GM18909 (cell line): ENCODE results near the gene ZNF221.
"Not testable (repeated sequence)": the region's sequence is repeated elsewhere in the genome, so short reads cannot be mapped to it uniquely, and the experiment has no call there.

ENCODE experiments used
- ATAC-seq: cut with Tn5 transposase; IDR thresholded peaks from one replicate; pipeline ENCODE4 v1.9.1; 2021; ENCODE audit warnings: mild to moderate bottlenecking; ENCODE audit not compliant: unreplicated experiment, poor library complexity

The ZNF221 gene

GRCh38 chr19:43950834-43951645 lies at the start of gene ZNF221:
Gene ZNF221, plus strand, starts transcription at chr19:43951228. Its CDS starts 11,499 bp downstream, at chr19:43962727.
- ATAC-seq = peak; percentile 92

GRCh38 chr19:43901395-43902390 lies 49.3 kb upstream of the ZNF221 start:
- peak; percentile 75 for ATAC-seq

- no peak for ATAC-seq
These were observed 48.6 kb upstream of the ZNF221 start for GRCh38 chr19:43902399-43902798.

- no peak for ATAC-seq
These were observed 45.1 kb upstream of the ZNF221 start for GRCh38 chr19:43905897-43906296.

GRCh38 chr19:43906774-43907173 lies 44.3 kb upstream of the ZNF221 start:
- ATAC-seq = no peak

GRCh38 chr19:43908659-43909058 lies 42.4 kb upstream of the ZNF221 start:
- ATAC-seq = no peak

- ATAC-seq = no peak
These were observed 40.1 kb upstream of the ZNF221 start for GRCh38 chr19:43910884-43911283.

GRCh38 chr19:43913383-43913782 lies 37.6 kb upstream of the ZNF221 start:
- no peak for ATAC-seq

- ATAC-seq = no peak
These were observed 37.0 kb upstream of the ZNF221 start for GRCh38 chr19:43914051-43914450.

- no peak for ATAC-seq
These were observed 27.2 kb upstream of the ZNF221 start for GRCh38 chr19:43923875-43924274.

GRCh38 chr19:43928820-43929219 lies 22.2 kb upstream of the ZNF221 start:
- no peak for ATAC-seq

- no peak for ATAC-seq
These were observed 16.7 kb upstream of the ZNF221 start for GRCh38 chr19:43934055-43934984.

GRCh38 chr19:43934985-43935708 lies 15.9 kb upstream of the ZNF221 start, which contains the start of gene ZNF45:
Gene ZNF45, minus strand, starts transcription at chr19:43935282. Its CDS starts 13,097 bp downstream, at chr19:43922185.
- peak; percentile 95 for ATAC-seq

- no peak for ATAC-seq
These were observed 14.8 kb upstream of the ZNF221 start for GRCh38 chr19:43936188-43936587.

- ATAC-seq = no peak
These were observed 11.3 kb upstream of the ZNF221 start for GRCh38 chr19:43939557-43940260.

- no peak for ATAC-seq
These were observed 10.3 kb upstream of the ZNF221 start for GRCh38 chr19:43940719-43941118.

GRCh38 chr19:43941209-43941608 lies 9.8 kb upstream of the ZNF221 start:
- no peak for ATAC-seq

- not testable (repeated sequence) for ATAC-seq
These were observed 3.6 kb upstream of the ZNF221 start for GRCh38 chr19:43947412-43947811.

GRCh38 chr19:43949803-43950202 lies 1.2 kb upstream of the ZNF221 start:
- ATAC-seq = not testable (repeated sequence)
